VCaP (cell line): ENCODE results near the gene SECTM1.

Experiments
- H3K27ac ChIP-seq: fragments of 450-650 bp; 2 replicates; pipeline ENCODE4 v1.5.1; 2017
- TF ChIP-seq, protein P1 (sequence below): fragments of 450-650 bp; conservative IDR thresholded peaks from 2 replicates; pipeline ENCODE4 v1.5.1; 2017; ENCODE audit warnings: mild to moderate bottlenecking, moderate library complexity

The SECTM1 gene

GRCh38 chr17:82339634-82340580, 6.3 kb upstream of the SECTM1 start:
- TF ChIP-seq, protein P1, sequence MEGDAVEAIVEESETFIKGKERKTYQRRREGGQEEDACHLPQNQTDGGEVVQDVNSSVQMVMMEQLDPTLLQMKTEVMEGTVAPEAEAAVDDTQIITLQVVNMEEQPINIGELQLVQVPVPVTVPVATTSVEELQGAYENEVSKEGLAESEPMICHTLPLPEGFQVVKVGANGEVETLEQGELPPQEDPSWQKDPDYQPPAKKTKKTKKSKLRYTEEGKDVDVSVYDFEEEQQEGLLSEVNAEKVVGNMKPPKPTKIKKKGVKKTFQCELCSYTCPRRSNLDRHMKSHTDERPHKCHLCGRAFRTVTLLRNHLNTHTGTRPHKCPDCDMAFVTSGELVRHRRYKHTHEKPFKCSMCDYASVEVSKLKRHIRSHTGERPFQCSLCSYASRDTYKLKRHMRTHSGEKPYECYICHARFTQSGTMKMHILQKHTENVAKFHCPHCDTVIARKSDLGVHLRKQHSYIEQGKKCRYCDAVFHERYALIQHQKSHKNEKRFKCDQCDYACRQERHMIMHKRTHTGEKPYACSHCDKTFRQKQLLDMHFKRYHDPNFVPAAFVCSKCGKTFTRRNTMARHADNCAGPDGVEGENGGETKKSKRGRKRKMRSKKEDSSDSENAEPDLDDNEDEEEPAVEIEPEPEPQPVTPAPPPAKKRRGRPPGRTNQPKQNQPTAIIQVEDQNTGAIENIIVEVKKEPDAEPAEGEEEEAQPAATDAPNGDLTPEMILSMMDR = no peak
- no peak overlapping the region for H3K27ac ChIP-seq

- TF ChIP-seq, protein P1 = no peak
- no peak overlapping the region for H3K27ac ChIP-seq
Measured at GRCh38 chr17:82338858-82339633, 5.5 kb upstream of the SECTM1 start.

GRCh38 chr17:82334622-82335394, 1.2 kb upstream of the SECTM1 start:
- TF ChIP-seq, protein P1 = no peak
- H3K27ac ChIP-seq = peak overlapping the region; percentile 91

DNA sequence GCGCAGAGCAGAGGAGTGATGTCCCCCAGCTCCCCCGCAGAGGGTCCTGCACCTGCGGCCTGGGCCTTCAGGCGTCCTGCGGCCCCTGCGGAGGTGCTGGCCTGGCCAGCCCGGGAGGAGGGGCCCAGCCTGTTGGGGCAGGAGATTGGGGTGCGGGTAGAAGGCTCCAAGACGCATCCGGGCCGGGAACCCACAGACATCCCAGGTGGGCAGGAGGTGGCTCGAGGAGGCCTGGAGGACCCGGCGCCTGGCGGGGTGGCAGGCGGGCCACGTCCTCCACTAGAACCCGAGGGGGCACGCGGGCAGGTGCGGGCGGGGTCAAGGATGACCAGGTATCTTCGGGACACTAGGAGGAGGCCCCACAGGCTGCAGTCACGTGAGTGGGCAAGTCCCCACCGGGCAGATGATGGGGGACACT, 647 bp upstream of the SECTM1 start:
- TF ChIP-seq, protein P1 = no peak
- H3K27ac ChIP-seq = peak overlapping the region; percentile 91

- TF ChIP-seq, protein P1 = peak; percentile 31; the same call in 1 of the 2 replicates
- peak overlapping the region; percentile 91 for H3K27ac ChIP-seq
Measured at GRCh38 chr17:82332669-82333278, 792 bp downstream of the SECTM1 start.

DNA sequence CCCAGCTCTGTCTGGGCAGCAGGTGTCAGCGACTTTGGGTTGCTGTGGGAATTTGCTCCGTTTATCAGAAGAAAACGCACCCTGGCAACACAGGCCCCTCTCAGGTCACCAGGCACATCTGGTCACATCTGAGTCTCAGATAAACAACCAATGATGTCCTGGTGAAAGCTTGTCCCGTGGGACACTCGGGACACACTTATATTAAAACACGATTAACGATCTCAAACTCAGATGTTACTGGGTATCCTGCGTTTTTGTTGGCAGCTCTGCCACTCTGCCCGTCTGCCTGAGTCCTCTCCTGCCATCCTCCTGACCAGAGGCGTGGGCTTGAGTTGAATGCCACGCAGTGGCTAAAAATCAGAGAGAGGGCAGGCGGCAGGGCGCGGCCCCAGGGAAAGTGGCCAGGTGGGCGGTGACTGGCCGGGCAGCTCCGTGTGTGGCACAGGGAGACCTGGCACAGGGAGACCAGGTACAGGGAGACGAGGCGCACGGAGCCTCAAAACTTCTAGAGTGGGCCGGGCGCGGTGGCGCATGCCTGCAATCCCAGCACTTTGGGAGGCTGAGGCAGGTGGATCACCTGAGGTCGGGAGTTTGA, 2.1 kb downstream of the SECTM1 start:
- H3K27ac ChIP-seq = peak overlapping the region; percentile 91
- TF ChIP-seq, protein P1 = no peak
